Gastrocnemius medialis (tissue), 4 donors: ENCODE measurements around the gene DBN1. TPM values are rescaled to one million over a fixed set of nuclear protein-coding genes. Genes with fewer than 3 reads are reported as not detected.

ENCODE experiments used
- ATAC-seq, 2 donors: fragments of 150-250 bp; one replicate each; pipeline ENCODE4 v1.9.1; 2016
- DNase-seq, 2 donors: peaks; one replicate each; pipeline ENCODE4 v3.0.0-alpha.2; 2019
- H3K27ac ChIP-seq, 4 donors: fragments of 200-600 bp; sonication (generic); 1 replicate in 1 of 4; 2 replicates in 3 of 4; pipeline ENCODE4 v1.5.1; 2016 to 2018; ENCODE audit warnings: mild to moderate bottlenecking in 2 of 4, moderate library complexity in 1 of 4
- H3K27me3 ChIP-seq, 3 donors: fragments of 200-600 bp; sonication (generic) in 2 of 3; 1 replicate in 1 of 3; 2 replicates in 2 of 3; pipeline versions ENCODE4 v1.5.1 to v1.6.0; 2016 to 2019; ENCODE audit warnings: mild to moderate bottlenecking in 1 of 3, moderate library complexity in 1 of 3
- H3K36me3 ChIP-seq, 2 donors: fragments of 200-600 bp; sonication (generic) in 1 of 2; one replicate each; pipeline ENCODE4 v1.5.1; 2017 to 2018
- H3K4me1 ChIP-seq, 2 donors: fragments of 200-600 bp; sonication (generic) in 1 of 2; one replicate each; pipeline ENCODE4 v1.5.1; 2016 to 2017; ENCODE audit warnings: mild to moderate bottlenecking in 2 of 2
- H3K4me3 ChIP-seq, 4 donors: fragments of 200-600 bp; sonication (generic) in 3 of 4; 1 replicate in 1 of 4; 2 replicates in 3 of 4; pipeline ENCODE4 v1.5.1; 2016 to 2019; ENCODE audit warnings: mild to moderate bottlenecking in 2 of 4
- H3K9me3 ChIP-seq, 3 donors: fragments of 200-600 bp; sonication (generic) in 2 of 3; 1 replicate in 1 of 3; 2 replicates in 2 of 3; pipeline ENCODE4 v1.5.1; 2016 to 2019
- POLR2A ChIP-seq, 2 donors: fragments of 450-650 bp; IDR thresholded peaks; one replicate each; pipeline ENCODE4 v1.6.1; 2017; ENCODE audit warnings: antibody characterized with exemption in 2 of 2, mild to moderate bottlenecking in 2 of 2, moderate library complexity in 2 of 2
- in situ Hi-C, 4 donors: fragments of 200-750 bp; cut with MboI; loops; one replicate each; pipeline versions ENCODE4 v1.15.0 to v1.8.0; 2017; ENCODE audit warnings: low sequenced_read_pairs in 4 of 4
- intact Hi-C: fragments of 100-400 bp; cut with DNase I; formaldehyde crosslinking; loops from one replicate; pipeline ENCODE4 v1.15.1; 2023; ENCODE audit warnings: low total_unique reads
- total RNA-seq, 4 donors: library from RNA; depleted of rRNA; stranded (reverse); fragments of >200 nt; gene quantifications; one replicate each; pipeline versions ENCODE4 v1.1.0 to v1.2.3, GENCODE V29; 2016
- TF ChIP-seq, protein P1 (sequence below), 5 experiments: fragments of 450-650 bp in 3 of 5; fragments of 200-600 bp in 2 of 5; sonication (generic) in 2 of 5; IDR thresholded peaks in 4 of 5; conservative IDR thresholded peaks in 1 of 5; 1 replicate in 4 of 5; 2 replicates in 1 of 5; pipeline ENCODE4 v1.5.1; 2016 to 2019; ENCODE audit warnings: antibody characterized with exemption in 5 of 5, mild to moderate bottlenecking in 3 of 5, moderate library complexity in 3 of 5

Gene DBN1
- total RNA-seq, 4 donors from 2014 or later = 16.3 to 27.5 (median 23.2) TPM

DNA sequence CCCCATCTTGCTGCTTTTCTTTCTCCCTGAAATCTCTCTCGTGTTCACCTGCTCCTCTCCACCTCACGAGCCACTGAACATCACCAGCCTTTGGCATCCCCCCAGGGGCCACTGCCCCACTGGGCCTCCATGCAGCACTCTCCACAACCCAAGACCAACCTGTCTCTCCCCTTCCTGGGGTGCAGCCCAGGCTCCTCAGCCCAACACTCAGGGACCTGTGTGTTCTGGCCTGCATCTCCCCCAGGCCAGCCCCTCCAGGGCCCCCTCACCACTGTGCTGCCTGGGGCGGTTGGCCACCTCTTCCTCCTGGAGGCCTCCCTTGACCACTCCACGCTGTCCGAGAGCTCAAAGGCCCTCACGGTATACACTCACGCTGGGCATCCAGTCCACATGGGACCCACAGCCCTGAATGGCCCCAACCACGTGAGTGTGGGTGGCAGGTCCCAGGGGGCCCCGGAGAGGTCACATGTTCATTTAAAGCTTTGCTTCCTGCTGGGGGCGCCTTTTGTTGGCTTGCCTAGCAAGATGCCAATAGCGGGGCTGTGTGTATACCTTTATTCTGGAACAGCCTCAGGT, 36.6 kb upstream of the DBN1 start:
- H3K4me3 ChIP-seq = no peak overlapping the region
- H3K36me3 ChIP-seq = peaks cover 0 to 49% of the 10 kb centered on the region in 2 donors
- in situ Hi-C loops (loop anchor here in 3 of 4 donors (10.0 to 25.0 kb wide), 3 partner anchors 105 to 125 kb away; partner anchors contain the start of genes SLC34A1 (in 2 of the 3), F12 (in 1 of the 3) and PFN3 (in 1 of the 3)), intact Hi-C loops (no loop called here)
- TF ChIP-seq POLR2A (IDR thresholded peaks at IDR 0.05) = no peak
- TF ChIP-seq, protein P1, sequence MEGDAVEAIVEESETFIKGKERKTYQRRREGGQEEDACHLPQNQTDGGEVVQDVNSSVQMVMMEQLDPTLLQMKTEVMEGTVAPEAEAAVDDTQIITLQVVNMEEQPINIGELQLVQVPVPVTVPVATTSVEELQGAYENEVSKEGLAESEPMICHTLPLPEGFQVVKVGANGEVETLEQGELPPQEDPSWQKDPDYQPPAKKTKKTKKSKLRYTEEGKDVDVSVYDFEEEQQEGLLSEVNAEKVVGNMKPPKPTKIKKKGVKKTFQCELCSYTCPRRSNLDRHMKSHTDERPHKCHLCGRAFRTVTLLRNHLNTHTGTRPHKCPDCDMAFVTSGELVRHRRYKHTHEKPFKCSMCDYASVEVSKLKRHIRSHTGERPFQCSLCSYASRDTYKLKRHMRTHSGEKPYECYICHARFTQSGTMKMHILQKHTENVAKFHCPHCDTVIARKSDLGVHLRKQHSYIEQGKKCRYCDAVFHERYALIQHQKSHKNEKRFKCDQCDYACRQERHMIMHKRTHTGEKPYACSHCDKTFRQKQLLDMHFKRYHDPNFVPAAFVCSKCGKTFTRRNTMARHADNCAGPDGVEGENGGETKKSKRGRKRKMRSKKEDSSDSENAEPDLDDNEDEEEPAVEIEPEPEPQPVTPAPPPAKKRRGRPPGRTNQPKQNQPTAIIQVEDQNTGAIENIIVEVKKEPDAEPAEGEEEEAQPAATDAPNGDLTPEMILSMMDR (IDR thresholded peaks at IDR 0.05 in 4 of 5, conservative IDR thresholded peaks at IDR 0.05 in 1 of 5) = no peak
- no peak for DNase-seq
- ATAC-seq = no peak
- no peaks in the 10 kb centered on the region for H3K27me3 ChIP-seq
- peak overlapping the region in 1 of 4 donors; percentile 25 for H3K27ac ChIP-seq
- H3K9me3 ChIP-seq = no peaks in the 10 kb centered on the region
- peaks cover 6 to 9% of the 10 kb centered on the region in 2 donors for H3K4me1 ChIP-seq

DNA sequence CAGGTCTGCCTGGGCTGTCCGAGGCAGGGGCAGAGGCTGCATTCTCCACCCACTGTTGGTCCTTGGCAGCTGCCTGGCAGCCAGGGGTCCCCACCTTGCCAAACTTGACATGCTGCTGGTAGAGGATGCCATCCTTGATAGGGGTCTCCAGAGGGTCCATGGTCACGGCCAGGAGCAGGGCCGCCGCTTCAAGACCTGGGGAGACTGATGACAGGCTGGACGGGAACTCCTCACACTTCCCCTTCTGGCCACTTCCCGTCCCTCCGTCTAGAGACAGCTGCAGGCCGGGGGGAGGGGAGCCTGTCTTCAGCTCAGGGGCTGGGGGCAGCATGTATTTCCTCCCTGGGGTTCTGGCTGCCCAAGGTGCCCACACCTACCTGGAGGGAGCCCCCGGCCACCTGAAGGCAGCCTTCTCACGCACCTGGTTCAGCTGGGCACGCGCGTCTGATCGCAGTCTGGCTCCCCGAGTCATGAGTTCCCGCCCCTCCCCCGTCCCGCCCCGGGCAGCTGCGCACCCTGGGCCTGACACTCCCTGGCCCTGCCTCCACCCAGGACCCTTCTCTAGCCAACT, 36.0 kb upstream of the DBN1 start, which contains the start of gene DOK3:
DOK3 (minus strand) TSS at position 446 of the 571 bp plus-strand sequence; CDS start at position 160, 286 bp downstream.
- no peaks in the 10 kb centered on the region for H3K9me3 ChIP-seq
- in situ Hi-C loops (loop anchor here in 3 of 4 donors (10.0 to 25.0 kb wide), 3 partner anchors 105 to 125 kb away; partner anchors contain the start of genes SLC34A1 (in 2 of the 3), F12 (in 1 of the 3) and PFN3 (in 1 of the 3)), intact Hi-C loops (no loop called here)
- H3K36me3 ChIP-seq = peaks cover 0 to 43% of the 10 kb centered on the region in 2 donors
- H3K4me3 ChIP-seq = peak within 1 kb of the TSS in 3 of 4 donors; percentile 17 to 32 (median 19)
- H3K4me1 ChIP-seq = peaks cover 4 to 6% of the 10 kb centered on the region in 2 donors
- no peaks in the 10 kb centered on the region for H3K27me3 ChIP-seq
- peak; percentile 15 to 41 for ATAC-seq
- H3K27ac ChIP-seq = peak within 1 kb of the TSS in 1 of 4 donors; percentile 30
- DNase-seq = peak in 1 of 2 donors; percentile 36
- TF ChIP-seq, protein P1 (IDR thresholded peaks at IDR 0.05 in 4 of 5, conservative IDR thresholded peaks at IDR 0.05 in 1 of 5) = no peak
- TF ChIP-seq POLR2A (IDR thresholded peaks at IDR 0.05) = no peak

DNA sequence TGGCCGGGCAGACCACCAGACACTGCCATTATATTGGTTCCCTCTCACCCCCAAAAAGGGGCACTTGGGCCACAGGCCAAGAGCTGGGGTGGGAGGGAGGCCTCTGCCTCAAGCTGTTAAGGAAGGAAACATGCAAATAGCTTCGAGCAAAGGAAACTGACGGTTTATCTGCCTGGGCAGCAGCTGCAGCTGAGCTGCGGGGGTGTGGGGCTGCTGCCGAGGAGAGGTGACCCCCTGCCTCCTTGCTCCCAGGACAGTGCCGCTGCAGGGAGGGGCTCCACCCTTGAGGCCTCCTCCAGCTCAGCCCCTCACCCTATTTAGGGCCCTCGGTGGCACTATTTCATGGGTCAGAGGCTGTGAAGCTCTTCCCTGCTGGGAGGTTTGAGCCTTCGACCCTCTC, 35.4 kb upstream of the DBN1 start:
- H3K4me3 ChIP-seq = peak overlapping the region in 2 of 4 donors; percentile 19 to 32
- ATAC-seq (no peak), DNase-seq (no peak)
- H3K4me1 ChIP-seq = peaks cover 0 to 6% of the 10 kb centered on the region in 2 donors
- in situ Hi-C loops = loop anchor here in 3 of 4 donors (10.0 to 25.0 kb wide), 3 partner anchors 104 to 124 kb away; partner anchors contain the start of genes SLC34A1 (in 2 of the 3), F12 (in 1 of the 3) and PFN3 (in 1 of the 3)
- no peaks in the 10 kb centered on the region for H3K27me3 ChIP-seq
- no peaks in the 10 kb centered on the region for H3K9me3 ChIP-seq
- peaks cover 0 to 36% of the 10 kb centered on the region in 2 donors for H3K36me3 ChIP-seq
- peak overlapping the region in 1 of 4 donors; percentile 30 for H3K27ac ChIP-seq
- no peak for TF ChIP-seq POLR2A (IDR thresholded peaks at IDR 0.05)
- TF ChIP-seq, protein P1 (IDR thresholded peaks at IDR 0.05 in 4 of 5, conservative IDR thresholded peaks at IDR 0.05 in 1 of 5) = no peak
- intact Hi-C loops = no loop called here

DNA sequence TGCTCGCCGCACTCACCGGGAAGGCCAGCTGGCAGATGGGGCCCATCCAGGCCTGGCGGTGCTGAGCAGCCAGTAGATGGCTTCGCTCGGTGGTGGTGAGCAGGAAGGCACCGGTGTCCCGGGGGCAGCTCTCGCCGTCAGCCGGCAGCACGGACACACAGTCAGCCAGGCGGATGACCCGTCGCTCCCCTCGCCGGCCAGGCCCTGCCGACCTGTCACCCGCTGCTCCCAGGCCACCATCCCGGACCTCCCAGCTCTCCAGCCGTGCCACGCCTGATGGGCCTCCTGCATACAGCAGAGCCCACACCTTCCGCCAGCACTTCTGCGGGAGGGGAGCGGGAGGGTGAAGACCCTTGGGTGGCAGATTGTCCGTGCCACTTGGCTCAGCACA, 34.8 kb upstream of the DBN1 start:
- H3K27me3 ChIP-seq = no peaks in the 10 kb centered on the region
- TF ChIP-seq, protein P1 (IDR thresholded peaks at IDR 0.05 in 4 of 5, conservative IDR thresholded peaks at IDR 0.05 in 1 of 5) = no peak
- no peak for TF ChIP-seq POLR2A (IDR thresholded peaks at IDR 0.05)
- intact Hi-C loops = no loop called here
- in situ Hi-C loops = loop anchor here in 3 of 4 donors (10.0 to 25.0 kb wide), 3 partner anchors 103 to 123 kb away; partner anchors contain the start of genes SLC34A1 (in 2 of the 3), F12 (in 1 of the 3) and PFN3 (in 1 of the 3)
- H3K4me1 ChIP-seq = peaks cover 0 to 6% of the 10 kb centered on the region in 2 donors
- no peak for ATAC-seq
- no peak overlapping the region for H3K27ac ChIP-seq
- DNase-seq = no peak
- peaks cover 0 to 30% of the 10 kb centered on the region in 2 donors for H3K36me3 ChIP-seq
- no peaks in the 10 kb centered on the region for H3K9me3 ChIP-seq
- H3K4me3 ChIP-seq = peak overlapping the region in 1 of 4 donors; percentile 32
